H1 (cell line): ENCODE results near the gene DIS3L. TPM values are rescaled to one million over a fixed set of nuclear protein-coding genes. Genes with fewer than 3 reads are reported as not detected.

Experiments
- ASH2L ChIP-seq: fragments of 200-600, 300-600 bp; sonication (generic); IDR thresholded peaks from one replicate; pipeline ENCODE4 v1.7.1; 2017; ENCODE audit warnings: low read length
- CHD1 ChIP-seq: IDR thresholded peaks from 2 replicates; pipeline ENCODE4 v1.6.1; 2012; ENCODE audit warnings: low read depth, low read length, improper control_type of control experiment
- polyA plus RNA-seq, 7 experiments: library from polyadenylated mRNA; depleted of rRNA in 3 of 7; stranded (reverse) in 5 of 7; unstranded in 2 of 7; fragments of >200 nt in 5 of 7; fragments of 200-250 nt in 2 of 7; gene quantifications; 1 replicate in 5 of 7; 2 replicates in 1 of 7; 4 replicates in 1 of 7; pipeline versions ENCODE4 v1.2.1 to v1.2.3, GENCODE V29; 2011 to 2013; ENCODE audit warnings: missing spikeins in 2 of 7, mixed read lengths in 2 of 7
- total RNA-seq: library from RNA; stranded (reverse); fragmentation: NEBNext Ultra II Directional; extraction: Animal tissue kit (Norgen Biotek cat#: 25700); gene quantifications from 2 replicates; pipeline ENCODE4 v1.2.1, GENCODE V29; 2021

The DIS3L gene
- total and polyA plus RNA-seq, 2 of the 8 experiments (the other 6 are each of a cell fraction or from before 2014, with no cell fraction given), result 8.7 to 25.0 TPM

- TF ChIP-seq CHD1 (no peak), ASH2L (peak; percentile 9)
- TF ChIP-seq, all 59 proteins: peak for 5
Measured at GRCh38 chr15:66251065-66251789, 42.1 kb upstream of the DIS3L start (continued).
